Raji (cell line): ENCODE results near the gene ADNP.
A peak's percentile ranks its signal among the peaks of the same experiment; 100 is the strongest.

Source experiments
- POLR2A ChIP-seq: IDR thresholded peaks from 2 replicates; pipeline ENCODE4 v1.6.1; 2011; ENCODE audit warnings: low read depth, low read length, control low read depth; ENCODE audit not compliant: insufficient read depth

The ADNP gene

GRCh38 chr20:50953196-50953595 is 22.0 kb upstream of the ADNP start:
- TF ChIP-seq POLR2A, result no peak

DNA sequence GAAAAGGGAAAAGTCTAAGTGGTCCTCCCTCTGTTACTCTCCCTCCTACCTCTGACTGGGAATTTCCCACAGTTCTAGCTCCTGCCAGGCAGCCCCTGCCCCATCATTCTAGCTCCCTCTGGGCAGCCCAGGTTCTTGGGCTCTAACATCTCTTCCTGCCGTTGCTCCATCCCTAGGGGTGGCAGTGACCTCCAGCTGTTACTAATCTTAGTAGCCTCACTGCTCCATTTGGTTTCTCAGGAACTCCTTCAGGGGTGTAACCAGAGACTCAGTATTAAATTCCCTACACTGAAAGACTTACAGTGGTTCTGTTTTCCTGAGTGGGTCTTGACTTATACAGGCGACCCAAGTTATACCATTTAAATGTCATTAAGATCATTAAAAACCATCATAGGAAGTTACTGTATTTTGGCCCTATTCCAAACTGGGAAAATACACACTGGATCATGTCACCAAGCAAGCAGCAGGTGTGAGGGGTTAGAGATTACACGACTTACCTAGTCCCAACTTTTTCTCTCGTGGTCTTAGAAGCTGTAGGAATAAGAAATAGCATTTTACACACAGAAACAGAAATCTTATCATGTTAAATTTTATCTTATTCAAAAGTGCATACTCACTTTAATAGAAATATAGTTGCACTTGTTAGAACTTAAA is 17.0 kb upstream of the ADNP start:
- no peak for TF ChIP-seq POLR2A

DNA sequence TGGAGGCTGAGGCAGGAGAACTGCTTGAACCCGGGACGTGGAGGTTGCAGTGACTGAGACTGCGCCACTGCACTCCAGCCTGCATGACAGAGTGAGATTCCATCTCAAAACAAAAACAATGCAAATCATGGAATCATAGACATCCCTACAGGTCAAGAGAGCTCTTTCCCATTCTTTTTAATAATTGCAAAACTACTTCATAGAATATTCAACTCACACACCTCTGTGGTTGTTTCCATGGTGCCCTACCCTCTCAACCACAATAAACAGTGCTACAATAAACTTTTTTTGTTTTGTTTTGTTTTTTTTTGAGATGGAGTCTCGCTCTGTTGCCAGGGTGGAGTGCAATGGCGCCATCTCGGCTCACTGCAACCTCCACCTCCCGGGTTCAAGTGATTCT is 11.8 kb upstream of the ADNP start:
- no peak for TF ChIP-seq POLR2A

- TF ChIP-seq POLR2A, result no peak
Observed at GRCh38 chr20:50933589-50933988, 2.4 kb upstream of the ADNP start.

- TF ChIP-seq POLR2A, result no peak
Observed at GRCh38 chr20:50932691-50933280, 1.5 kb upstream of the ADNP start.

GRCh38 chr20:50932016-50932485 is 814 bp upstream of the ADNP start:
- no peak for TF ChIP-seq POLR2A

DNA sequence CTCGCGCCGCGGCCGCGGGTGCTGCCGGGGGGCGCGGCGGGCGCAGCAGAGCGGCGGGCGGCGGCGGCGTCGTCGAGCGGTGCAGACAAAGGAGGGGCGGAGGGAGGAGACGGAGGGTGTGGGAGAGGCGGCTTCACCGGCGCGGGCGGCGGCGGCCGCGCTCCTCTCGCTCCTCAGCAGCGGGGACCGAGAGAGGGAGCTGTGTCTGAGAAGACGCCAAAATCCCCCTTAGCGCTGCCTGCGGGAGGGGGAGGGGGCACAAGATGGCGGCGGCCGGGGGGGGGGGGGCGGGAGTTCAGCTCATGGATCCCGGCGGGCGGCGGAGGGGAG is 296 bp downstream of the ADNP start:
- TF ChIP-seq POLR2A, result peak; percentile 45; the same call in 1 of the 2 replicates

DNA sequence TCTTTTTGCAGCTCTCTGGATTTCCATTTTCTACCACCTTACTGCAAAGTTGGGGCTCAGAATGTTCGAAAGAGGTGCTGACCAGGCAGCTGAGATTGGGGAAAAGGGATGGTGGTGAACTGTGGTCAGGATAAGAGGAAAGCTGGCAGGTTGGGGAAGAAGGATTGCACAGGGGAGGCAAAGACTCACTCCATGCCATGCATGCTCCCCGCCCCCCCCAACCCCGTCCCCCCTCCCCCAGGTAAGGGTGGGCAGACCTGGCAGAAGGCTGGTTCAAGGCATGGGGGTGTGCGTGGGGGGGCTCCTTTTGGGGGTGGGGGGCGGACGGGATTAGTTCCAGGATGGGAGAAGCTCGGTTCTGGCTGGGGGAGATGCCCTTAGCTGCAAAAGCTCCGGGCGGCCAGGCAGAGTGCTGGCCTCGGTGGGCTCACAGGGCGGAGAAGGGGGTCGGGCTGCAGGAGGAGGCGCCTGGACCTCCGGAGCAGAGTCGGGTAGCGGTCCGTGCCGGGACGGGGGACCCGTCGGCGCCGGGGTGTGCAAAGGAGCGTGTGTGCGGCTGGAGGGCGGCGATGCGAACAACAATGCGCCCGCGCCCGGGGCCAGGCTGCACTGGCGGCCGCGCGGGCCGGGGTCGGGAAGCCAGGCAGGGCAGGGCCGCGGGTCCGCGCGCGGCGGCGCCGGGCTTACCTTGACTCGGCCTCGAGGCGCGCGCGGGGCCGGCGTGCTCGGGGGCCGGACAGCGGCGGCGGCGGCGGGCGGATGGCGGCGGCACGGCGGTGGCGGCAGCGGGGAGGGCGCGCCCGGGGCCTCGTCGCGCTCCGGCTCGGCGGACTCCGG is 880 bp downstream of the ADNP start:
- TF ChIP-seq POLR2A, result peak; percentile 51

DNA sequence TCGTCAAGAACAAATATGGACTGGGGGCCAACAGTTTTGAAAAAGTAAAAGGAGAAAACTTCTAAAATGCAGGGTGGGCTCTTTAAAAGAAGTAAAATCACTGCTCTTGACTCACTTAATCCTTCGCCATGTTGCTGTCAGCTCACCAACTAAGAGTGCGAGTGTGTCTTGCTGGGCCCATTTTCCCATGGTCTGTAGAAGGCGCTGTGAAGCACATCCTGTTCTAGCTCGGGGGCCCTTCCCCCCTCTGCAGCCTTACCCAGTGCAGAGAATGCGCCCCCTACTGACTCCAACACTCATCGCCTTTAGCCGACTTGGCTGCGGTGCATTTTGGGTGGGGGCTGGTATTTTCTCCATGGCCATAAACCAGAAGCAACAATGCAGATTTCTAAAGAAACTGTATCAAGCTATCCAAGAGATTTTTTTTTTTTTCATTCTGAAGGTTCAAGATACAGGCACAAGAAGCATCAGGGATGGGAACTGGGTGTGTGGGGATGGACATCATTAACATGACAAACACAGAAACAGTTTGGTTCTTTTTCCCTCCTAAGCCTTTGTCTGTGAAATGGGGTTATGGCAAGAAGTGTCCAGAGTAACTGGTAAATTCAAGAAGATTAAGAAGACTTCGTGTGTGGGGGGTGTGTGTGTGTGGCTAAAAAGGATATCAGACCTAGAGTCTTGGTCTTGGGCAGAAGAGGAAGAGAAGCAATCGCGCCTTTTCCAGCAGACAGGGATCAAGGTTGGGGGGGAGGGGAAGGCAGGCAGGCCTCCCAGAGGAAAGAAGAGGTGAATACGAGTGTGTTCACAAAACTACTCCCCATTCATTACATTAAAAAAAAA is 1.7 kb downstream of the ADNP start:
- 0 out of 2 replicates have a peak, but pooled peaks have one; percentile 30 for TF ChIP-seq POLR2A

DNA sequence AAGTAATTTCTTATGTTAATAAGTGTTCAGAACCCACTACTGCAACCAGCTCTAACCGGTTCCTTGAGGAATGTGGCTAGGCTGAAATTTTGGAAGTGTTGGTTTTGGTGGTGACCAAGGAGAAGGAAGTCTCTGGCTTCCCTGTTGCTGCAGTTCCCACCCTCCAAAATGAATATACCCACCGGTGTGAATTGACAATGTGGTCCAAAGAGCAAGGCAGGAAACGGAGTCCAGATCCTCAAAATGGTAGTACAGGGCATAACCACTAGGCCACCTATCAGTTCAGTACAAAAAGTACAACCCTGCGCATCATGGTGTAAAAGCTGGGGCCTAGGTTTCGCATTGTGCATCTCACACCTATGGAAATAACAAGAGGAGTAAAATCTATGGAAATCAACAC is 2.8 kb downstream of the ADNP start:
- TF ChIP-seq POLR2A, result no peak

DNA sequence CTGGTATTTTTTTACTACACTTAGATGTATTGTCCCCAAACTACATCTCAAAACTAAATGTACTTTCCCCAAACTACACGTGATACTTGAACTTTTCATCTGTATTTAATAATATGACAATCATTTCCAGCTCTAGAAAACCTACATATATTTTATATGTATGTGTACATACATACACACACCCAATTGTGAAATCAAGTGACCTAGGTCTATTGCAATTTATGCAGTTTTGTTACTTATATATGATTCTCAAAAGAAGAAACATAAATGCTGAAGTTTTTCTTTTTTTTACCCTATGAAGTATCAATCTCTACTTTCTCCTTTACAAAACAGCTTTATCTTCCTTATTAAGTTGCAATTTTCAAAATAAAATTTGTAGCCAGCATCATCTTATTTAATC is 4.7 kb downstream of the ADNP start:
- TF ChIP-seq POLR2A, result no peak

DNA sequence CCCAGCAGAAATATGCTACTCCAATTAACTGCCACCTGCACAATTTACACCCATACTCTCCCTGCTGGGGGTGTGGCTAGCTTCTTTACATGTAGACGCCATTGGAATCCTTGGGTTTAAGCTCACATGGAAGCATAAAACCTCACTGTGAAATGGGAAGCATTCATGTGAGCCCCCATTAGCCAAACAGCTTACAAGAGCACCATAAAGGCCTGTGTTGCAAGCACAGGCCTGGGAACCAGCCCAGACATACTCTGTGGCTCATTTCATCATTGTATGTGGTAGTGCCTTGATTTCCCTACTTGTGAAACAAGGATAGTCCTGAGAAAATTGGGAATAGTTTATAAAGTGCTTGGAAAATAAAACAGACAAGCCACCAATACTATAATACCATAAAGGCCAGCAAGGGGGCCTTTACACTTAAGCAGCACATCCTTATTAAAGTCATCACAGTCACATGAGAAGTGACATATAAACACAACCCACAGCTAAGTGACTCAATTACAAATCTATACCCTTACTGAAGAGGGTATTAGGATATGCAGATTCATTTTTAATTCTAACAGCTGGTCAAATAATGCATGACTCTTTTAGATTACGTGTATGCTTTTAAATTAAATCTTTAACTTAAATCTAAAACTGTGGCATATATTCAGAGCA is 6.8 kb downstream of the ADNP start:
- no peak for TF ChIP-seq POLR2A

- TF ChIP-seq POLR2A, result no peak
Observed at GRCh38 chr20:50921803-50922501, 9.3 kb downstream of the ADNP start.

- no peak for TF ChIP-seq POLR2A
Observed at GRCh38 chr20:50920997-50921396, 10.2 kb downstream of the ADNP start.
